ENCODE results near the gene KIF16B.

GRCh38 chr20:16553101-16553500, 20.1 kb downstream of the KIF16B start:
- TF ChIP-seq, protein P1, sequence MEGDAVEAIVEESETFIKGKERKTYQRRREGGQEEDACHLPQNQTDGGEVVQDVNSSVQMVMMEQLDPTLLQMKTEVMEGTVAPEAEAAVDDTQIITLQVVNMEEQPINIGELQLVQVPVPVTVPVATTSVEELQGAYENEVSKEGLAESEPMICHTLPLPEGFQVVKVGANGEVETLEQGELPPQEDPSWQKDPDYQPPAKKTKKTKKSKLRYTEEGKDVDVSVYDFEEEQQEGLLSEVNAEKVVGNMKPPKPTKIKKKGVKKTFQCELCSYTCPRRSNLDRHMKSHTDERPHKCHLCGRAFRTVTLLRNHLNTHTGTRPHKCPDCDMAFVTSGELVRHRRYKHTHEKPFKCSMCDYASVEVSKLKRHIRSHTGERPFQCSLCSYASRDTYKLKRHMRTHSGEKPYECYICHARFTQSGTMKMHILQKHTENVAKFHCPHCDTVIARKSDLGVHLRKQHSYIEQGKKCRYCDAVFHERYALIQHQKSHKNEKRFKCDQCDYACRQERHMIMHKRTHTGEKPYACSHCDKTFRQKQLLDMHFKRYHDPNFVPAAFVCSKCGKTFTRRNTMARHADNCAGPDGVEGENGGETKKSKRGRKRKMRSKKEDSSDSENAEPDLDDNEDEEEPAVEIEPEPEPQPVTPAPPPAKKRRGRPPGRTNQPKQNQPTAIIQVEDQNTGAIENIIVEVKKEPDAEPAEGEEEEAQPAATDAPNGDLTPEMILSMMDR (conservative IDR thresholded peaks at IDR 0.05 in 1 of 2, IDR thresholded peaks at IDR 0.05 in 1 of 2; ENCODE audit: extremely low read depth in 1 of 2, insufficient read depth in 1 of 2, low read depth in 1 of 2, low read length in 2 of 2): no peak
- TF ChIP-seq EZH2 (IDR thresholded peaks at IDR 0.05; ENCODE audit: borderline replicate concordance, low read length): no peak

All from mammary epithelial cell (primary cell).